Breast epithelium (tissue), 3 donors: ENCODE measurements around the gene IL24.

ENCODE experiments used
- CTCF ChIP-seq, 3 donors: fragments of 450-650 bp; IDR thresholded peaks; one replicate each; pipeline ENCODE4 v1.5.1; 2016 to 2017; ENCODE audit warnings: antibody characterized with exemption in 3 of 3, mild to moderate bottlenecking in 3 of 3, moderate library complexity in 3 of 3
- POLR2AphosphoS5 ChIP-seq, 3 donors: sonication (generic); formaldehyde crosslinking; IDR thresholded peaks; one replicate each; pipeline ENCODE4 v1.6.1; 2017; ENCODE audit warnings: antibody characterized with exemption in 3 of 3

DNA sequence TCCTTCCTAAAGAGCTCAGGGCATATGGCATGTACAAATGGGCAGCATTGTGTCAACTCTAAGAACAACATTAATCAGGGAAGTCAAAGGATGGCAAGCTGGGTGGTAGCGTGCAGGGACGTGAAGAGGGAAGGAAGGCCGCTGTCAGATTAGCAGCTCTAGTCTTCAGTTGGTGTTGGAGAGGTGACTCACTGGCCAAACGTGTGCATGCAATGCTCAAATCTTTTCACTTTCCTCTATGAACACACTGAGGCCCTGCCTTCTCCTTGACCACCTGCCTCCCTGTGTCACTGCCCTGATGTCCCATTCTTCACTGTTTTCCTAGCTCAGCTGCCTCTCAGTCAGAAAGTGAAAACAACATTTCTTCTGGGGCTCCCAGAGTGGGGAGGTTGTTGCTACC lies 54.9 kb downstream of the IL24 start:
- TF ChIP-seq POLR2AphosphoS5 (IDR thresholded peaks at IDR 0.05) (no peak), CTCF (IDR thresholded peaks at IDR 0.05) (no peak)
